ENCODE measurements around the gene SLC22A24. TPM values are rescaled to one million over a fixed set of nuclear protein-coding genes. Genes with fewer than 3 reads are reported as not detected.
"Not testable (repeated sequence)": the region's sequence is repeated elsewhere in the genome, so short reads cannot be mapped to it uniquely, and the experiment has no call there.

The SLC22A24 gene
- total and polyA plus RNA-seq, 4 donors, result not detected

DNA sequence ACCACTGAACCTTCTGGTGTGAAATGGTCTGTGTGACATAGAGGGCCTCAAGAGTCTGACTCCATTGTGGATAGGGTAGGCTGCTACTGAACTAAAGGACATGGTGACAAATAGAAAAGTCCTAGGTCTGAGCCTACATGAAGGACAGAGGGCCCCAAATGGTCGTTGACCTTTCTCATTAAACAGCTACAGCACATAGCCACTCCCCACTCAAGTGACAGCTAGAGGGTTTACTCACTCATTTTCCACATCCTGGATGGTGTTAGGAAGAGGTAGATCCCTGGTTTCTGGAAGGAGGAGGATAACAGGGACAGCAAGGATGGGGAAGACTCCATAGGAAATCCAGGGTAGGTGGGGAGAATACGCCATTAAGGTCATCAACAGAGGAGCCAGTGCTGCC lies 63.3 kb downstream of the SLC22A24 start:
- Histone ChIP-seq H3K36me3 (ENCODE audit: control insufficient read depth in 4 of 4, insufficient read depth in 4 of 4, low read length in 4 of 4) (no peaks in the 10 kb centered on the region), H3K9me3 (ENCODE audit: control insufficient read depth in 4 of 4, insufficient read depth in 3 of 4, low read length in 3 of 4) (no peaks in the 10 kb centered on the region), H3K27ac (ENCODE audit: low read depth in 1 of 2, low read length in 1 of 2) (no peak overlapping the region), H3K9ac (ENCODE audit: insufficient read depth in 1 of 2, low read length in 2 of 2) (no peak overlapping the region), H3K4me3 (no peak overlapping the region), H3K27me3 (ENCODE audit: control insufficient read depth in 3 of 3, insufficient read depth in 3 of 3, low read length in 2 of 3) (peaks cover 0 to 2% (median 0%) of the 10 kb centered on the region in 3 donors), H3K4me1 (ENCODE audit: control insufficient read depth in 5 of 5, insufficient read depth in 5 of 5, low read length in 5 of 5) (no peaks in the 10 kb centered on the region)
- WGBS, 2 donors, result 70 to 73% methylated on average over 2 of the region's 2 CpGs
- TF ChIP-seq, protein P1, sequence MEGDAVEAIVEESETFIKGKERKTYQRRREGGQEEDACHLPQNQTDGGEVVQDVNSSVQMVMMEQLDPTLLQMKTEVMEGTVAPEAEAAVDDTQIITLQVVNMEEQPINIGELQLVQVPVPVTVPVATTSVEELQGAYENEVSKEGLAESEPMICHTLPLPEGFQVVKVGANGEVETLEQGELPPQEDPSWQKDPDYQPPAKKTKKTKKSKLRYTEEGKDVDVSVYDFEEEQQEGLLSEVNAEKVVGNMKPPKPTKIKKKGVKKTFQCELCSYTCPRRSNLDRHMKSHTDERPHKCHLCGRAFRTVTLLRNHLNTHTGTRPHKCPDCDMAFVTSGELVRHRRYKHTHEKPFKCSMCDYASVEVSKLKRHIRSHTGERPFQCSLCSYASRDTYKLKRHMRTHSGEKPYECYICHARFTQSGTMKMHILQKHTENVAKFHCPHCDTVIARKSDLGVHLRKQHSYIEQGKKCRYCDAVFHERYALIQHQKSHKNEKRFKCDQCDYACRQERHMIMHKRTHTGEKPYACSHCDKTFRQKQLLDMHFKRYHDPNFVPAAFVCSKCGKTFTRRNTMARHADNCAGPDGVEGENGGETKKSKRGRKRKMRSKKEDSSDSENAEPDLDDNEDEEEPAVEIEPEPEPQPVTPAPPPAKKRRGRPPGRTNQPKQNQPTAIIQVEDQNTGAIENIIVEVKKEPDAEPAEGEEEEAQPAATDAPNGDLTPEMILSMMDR (IDR thresholded peaks at IDR 0.05; ENCODE audit: control extremely low read depth, extremely low read depth), result no peak
- ATAC-seq (ENCODE audit: insufficient read depth, low FRiP score) (no peak), DNase-seq (no peak)

DNA sequence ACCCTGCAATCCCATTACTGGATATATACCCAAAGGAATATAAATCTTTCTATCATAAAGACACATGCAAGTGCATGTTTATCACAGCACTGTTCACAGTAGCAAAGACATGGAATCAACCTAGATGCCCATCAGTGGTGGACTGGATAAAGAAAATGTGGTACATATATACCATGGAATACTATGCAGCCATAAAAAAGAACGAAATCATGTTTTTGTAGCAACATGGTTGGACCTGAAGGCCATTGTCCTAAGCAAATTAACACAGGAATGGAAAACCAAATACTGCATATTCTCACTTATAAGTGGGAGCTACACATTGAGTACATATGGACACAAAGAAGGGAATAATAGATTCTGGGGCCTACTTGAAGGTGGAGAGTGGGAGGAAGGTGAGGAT lies 97.8 kb downstream of the SLC22A24 start:
- H3K27ac ChIP-seq (ENCODE audit: low read depth in 1 of 2, low read length in 1 of 2); H3K9me3 ChIP-seq (ENCODE audit: control insufficient read depth in 4 of 4, insufficient read depth in 3 of 4, low read length in 3 of 4); ATAC-seq (ENCODE audit: insufficient read depth, low FRiP score); H3K4me3 ChIP-seq; H3K9ac ChIP-seq (ENCODE audit: insufficient read depth in 1 of 2, low read length in 2 of 2); H3K4me1 ChIP-seq (ENCODE audit: control insufficient read depth in 5 of 5, insufficient read depth in 5 of 5, low read length in 5 of 5); DNase-seq; H3K27me3 ChIP-seq (ENCODE audit: control insufficient read depth in 3 of 3, insufficient read depth in 3 of 3, low read length in 2 of 3); H3K36me3 ChIP-seq (ENCODE audit: control insufficient read depth in 4 of 4, insufficient read depth in 4 of 4, low read length in 4 of 4): not testable (repeated sequence)
- 67 to 71% methylated on average over 1 of the region's 1 CpG for WGBS, 2 donors

DNA sequence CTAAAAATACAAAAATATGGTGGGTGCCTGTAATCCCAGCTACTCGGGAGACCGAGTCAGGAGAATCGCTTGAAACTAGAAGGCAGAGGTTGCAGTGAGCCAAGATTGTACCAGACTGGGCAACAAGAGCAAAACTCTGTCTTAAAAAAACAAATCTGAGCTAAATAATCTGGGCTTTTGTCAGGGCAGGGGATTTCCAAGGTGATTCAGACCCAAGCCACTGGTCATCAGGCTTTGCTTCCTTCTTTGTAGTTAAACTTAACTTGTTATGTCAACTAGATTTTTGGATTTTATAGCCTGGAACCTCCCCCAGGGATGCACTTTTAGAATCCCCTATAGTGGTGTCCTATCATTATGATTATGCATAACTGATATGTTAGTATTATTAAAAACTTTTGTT lies 101.4 kb downstream of the SLC22A24 start:
- H3K9me3 ChIP-seq (ENCODE audit: control insufficient read depth in 4 of 4, insufficient read depth in 3 of 4, low read length in 3 of 4), result peaks cover 0 to 3% (median 0%) of the 10 kb centered on the region in 4 donors
- H3K36me3 ChIP-seq (ENCODE audit: control insufficient read depth in 4 of 4, insufficient read depth in 4 of 4, low read length in 4 of 4), result no peaks in the 10 kb centered on the region
- H3K4me3 ChIP-seq, result no peak overlapping the region
- ATAC-seq (ENCODE audit: insufficient read depth, low FRiP score) (no peak), DNase-seq (no peak)
- TF ChIP-seq, protein P1 (IDR thresholded peaks at IDR 0.05; ENCODE audit: control extremely low read depth, extremely low read depth), result no peak
- H3K27ac ChIP-seq (ENCODE audit: low read depth in 1 of 2, low read length in 1 of 2), result no peak overlapping the region
- no peaks in the 10 kb centered on the region for H3K4me1 ChIP-seq (ENCODE audit: control insufficient read depth in 5 of 5, insufficient read depth in 5 of 5, low read length in 5 of 5)
- 97 to 100% methylated on average over 3 of the region's 3 CpGs for WGBS, 2 donors
- H3K27me3 ChIP-seq (ENCODE audit: control insufficient read depth in 3 of 3, insufficient read depth in 3 of 3, low read length in 2 of 3), result no peaks in the 10 kb centered on the region
- no peak overlapping the region for H3K9ac ChIP-seq (ENCODE audit: insufficient read depth in 1 of 2, low read length in 2 of 2)

DNA sequence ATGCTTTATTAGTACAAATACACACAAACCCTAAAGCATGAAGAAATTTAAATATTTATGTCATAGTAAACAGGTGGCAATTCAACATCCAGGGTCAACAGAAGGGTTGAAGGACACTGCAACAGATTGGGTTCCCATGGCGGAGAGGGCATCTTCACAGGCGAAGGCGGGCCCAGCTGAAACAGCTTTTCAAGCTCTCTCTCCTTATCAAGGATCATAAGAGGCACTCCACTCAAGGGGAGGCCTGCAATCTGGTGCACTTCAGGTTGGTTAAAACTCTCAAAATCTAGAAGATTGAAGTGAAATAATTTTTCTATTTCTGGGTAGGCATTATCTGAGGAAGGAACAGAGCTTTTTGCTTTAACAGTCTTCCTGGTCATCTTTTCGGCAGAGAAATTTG lies 111.6 kb downstream of the SLC22A24 start:
- Histone ChIP-seq H3K9me3 (ENCODE audit: control insufficient read depth in 4 of 4, insufficient read depth in 3 of 4, low read length in 3 of 4) (no peaks in the 10 kb centered on the region), H3K27me3 (ENCODE audit: control insufficient read depth in 3 of 3, insufficient read depth in 3 of 3, low read length in 2 of 3) (peaks cover 0 to 3% (median 3%) of the 10 kb centered on the region in 3 donors), H3K36me3 (ENCODE audit: control insufficient read depth in 4 of 4, insufficient read depth in 4 of 4, low read length in 4 of 4) (no peaks in the 10 kb centered on the region), H3K27ac (ENCODE audit: low read depth in 1 of 2, low read length in 1 of 2) (no peak overlapping the region), H3K9ac (ENCODE audit: insufficient read depth in 1 of 2, low read length in 2 of 2) (no peak overlapping the region), H3K4me1 (ENCODE audit: control insufficient read depth in 5 of 5, insufficient read depth in 5 of 5, low read length in 5 of 5) (no peaks in the 10 kb centered on the region), H3K4me3 (no peak overlapping the region)
- DNase-seq (peak; percentile 23 to 66 (median 26)), ATAC-seq (ENCODE audit: insufficient read depth, low FRiP score) (no peak)
- WGBS, 2 donors, result 69 to 92% methylated on average over 4 of the region's 4 CpGs
- TF ChIP-seq, protein P1 (IDR thresholded peaks at IDR 0.05; ENCODE audit: control extremely low read depth, extremely low read depth), result no peak

Other genes with a start within 250 kb of the SLC22A24 start
- 1 to 10 TPM; 1.1 to 1.5 TPM for gene CHRM1, start 222.9 kb downstream of the SLC22A24 start, total RNA-seq
- 1 to 10 TPM in 1 of 2 donors, under 1 TPM in 1; 0.38 to 1.3 TPM for gene CHRM1, start 222.9 kb downstream of the SLC22A24 start, polyA plus RNA-seq
- gene SLC22A6, start 159.3 kb downstream of the SLC22A24 start, total RNA-seq, result not detected
- not detected for gene SLC22A6, start 159.3 kb downstream of the SLC22A24 start, polyA plus RNA-seq
- not detected for gene SLC22A8, start 128.4 kb downstream of the SLC22A24 start, total RNA-seq
- not detected for gene SLC22A8, start 128.4 kb downstream of the SLC22A24 start, polyA plus RNA-seq
- gene SLC22A25, start 99.4 kb upstream of the SLC22A24 start, total RNA-seq, result not detected
- gene SLC22A25, start 99.4 kb upstream of the SLC22A24 start, polyA plus RNA-seq, result not detected
- gene SLC22A9, start 225.6 kb upstream of the SLC22A24 start, total RNA-seq, result not detected
- gene SLC22A9, start 225.6 kb upstream of the SLC22A24 start, polyA plus RNA-seq, result not detected